Stimulated activated CD4-positive, alpha-beta T cell treated with anti-CD3 and anti-CD28 coated beads, Interleukin-4, amount 100 ng/mL, for 4 hours (primary cell): ENCODE data around the gene TMEM145.

ENCODE experiments used
- DNase-seq, 2 experiments: peaks; one replicate each; pipeline ENCODE4 v3.0.0-alpha.2; 2020

Gene TMEM145

GRCh38 chr19:42366673-42367072 is 53.6 kb downstream of the TMEM145 start:
- DNase-seq: no peak

- no peak for DNase-seq
Observed at GRCh38 chr19:42367929-42368328, 54.8 kb downstream of the TMEM145 start.

- DNase-seq: no peak
Observed at GRCh38 chr19:42368360-42368759, 55.3 kb downstream of the TMEM145 start.

GRCh38 chr19:42368765-42369164 is 55.7 kb downstream of the TMEM145 start:
- no peak for DNase-seq

- no peak for DNase-seq
Observed at GRCh38 chr19:42369433-42370067, 56.4 kb downstream of the TMEM145 start.

- DNase-seq: no peak
Observed at GRCh38 chr19:42370068-42370520, 57.0 kb downstream of the TMEM145 start.

GRCh38 chr19:42370626-42371175 is 57.6 kb downstream of the TMEM145 start:
- DNase-seq: no peak
